ENCODE data around the gene KRT26.

Gene KRT26

DNA sequence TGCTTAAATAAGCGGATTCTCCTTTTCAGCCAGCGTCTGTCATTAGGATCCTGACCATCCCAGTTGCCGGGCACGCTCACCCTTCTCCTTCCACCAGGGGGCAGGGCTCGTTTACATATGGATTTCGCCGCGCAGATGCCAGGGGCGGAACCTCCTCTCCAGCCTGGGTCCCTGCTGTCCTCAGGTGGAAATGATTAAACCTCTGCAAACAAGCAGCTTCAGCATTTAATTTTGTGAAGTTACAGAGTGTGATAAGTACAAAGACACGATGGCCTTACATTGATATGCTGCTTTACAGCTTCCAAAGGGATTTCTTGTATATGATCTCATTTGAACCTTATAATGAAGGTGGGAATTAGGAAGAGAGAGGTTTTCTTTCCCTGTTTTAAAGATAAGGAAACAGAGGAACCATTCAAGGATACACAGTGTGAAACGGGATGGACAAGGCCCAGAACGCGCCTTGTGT lies 31.6 kb upstream of the KRT26 start (continued):
- TF ChIP-seq ZNF37A (tag by site-specific recombination; IDR thresholded peaks at IDR 0.05) (no peak), ZNF157 (tag by site-specific recombination; IDR thresholded peaks at IDR 0.05) (no peak), ZNF155 (tag by site-specific recombination; IDR thresholded peaks at IDR 0.05) (no peak), ZNF24 (tag by site-specific recombination; IDR thresholded peaks at IDR 0.05) (no peak), ZNF302 (tag by site-specific recombination; IDR thresholded peaks at IDR 0.05; ENCODE audit: low read depth) (no peak), ZNF777 (tag by site-specific recombination; IDR thresholded peaks at IDR 0.05; ENCODE audit: borderline replicate concordance) (no peak), ZNF654 (tag by site-specific recombination; IDR thresholded peaks at IDR 0.05; ENCODE audit: low read depth) (peak; percentile 93), ZNF558 (tag by site-specific recombination; IDR thresholded peaks at IDR 0.05) (no peak)
- TF ChIP-seq, protein P1, sequence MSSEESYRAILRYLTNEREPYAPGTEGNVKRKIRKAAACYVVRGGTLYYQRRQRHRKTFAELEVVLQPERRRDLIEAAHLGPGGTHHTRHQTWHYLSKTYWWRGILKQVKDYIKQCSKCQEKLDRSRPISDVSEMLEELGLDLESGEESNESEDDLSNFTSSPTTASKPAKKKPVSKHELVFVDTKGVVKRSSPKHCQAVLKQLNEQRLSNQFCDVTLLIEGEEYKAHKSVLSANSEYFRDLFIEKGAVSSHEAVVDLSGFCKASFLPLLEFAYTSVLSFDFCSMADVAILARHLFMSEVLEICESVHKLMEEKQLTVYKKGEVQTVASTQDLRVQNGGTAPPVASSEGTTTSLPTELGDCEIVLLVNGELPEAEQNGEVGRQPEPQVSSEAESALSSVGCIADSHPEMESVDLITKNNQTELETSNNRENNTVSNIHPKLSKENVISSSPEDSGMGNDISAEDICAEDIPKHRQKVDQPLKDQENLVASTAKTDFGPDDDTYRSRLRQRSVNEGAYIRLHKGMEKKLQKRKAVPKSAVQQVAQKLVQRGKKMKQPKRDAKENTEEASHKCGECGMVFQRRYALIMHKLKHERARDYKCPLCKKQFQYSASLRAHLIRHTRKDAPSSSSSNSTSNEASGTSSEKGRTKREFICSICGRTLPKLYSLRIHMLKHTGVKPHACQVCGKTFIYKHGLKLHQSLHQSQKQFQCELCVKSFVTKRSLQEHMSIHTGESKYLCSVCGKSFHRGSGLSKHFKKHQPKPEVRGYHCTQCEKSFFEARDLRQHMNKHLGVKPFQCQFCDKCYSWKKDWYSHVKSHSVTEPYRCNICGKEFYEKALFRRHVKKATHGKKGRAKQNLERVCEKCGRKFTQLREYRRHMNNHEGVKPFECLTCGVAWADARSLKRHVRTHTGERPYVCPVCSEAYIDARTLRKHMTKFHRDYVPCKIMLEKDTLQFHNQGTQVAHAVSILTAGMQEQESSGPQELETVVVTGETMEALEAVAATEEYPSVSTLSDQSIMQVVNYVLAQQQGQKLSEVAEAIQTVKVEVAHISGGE (tag by site-specific recombination; conservative IDR thresholded peaks at IDR 0.05; ENCODE audit: low read depth) = no peak
- TF ChIP-seq, protein P2, sequence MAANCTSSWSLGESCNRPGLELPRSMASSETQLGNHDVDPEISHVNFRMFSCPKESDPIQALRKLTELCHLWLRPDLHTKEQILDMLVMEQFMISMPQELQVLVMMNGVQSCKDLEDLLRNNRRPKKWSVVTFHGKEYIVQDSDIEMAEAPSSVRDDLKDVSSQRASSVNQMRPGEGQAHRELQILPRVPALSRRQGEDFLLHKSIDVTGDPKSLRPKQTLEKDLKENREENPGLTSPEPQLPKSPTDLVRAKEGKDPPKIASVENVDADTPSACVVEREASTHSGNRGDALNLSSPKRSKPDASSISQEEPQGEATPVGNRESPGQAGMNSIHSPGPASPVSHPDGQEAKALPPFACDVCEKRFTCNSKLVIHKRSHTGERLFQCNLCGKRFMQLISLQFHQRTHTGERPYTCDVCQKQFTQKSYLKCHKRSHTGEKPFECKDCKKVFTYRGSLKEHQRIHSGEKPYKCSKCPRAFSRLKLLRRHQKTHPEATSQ (tag by site-specific recombination; IDR thresholded peaks at IDR 0.05) = no peak

DNA sequence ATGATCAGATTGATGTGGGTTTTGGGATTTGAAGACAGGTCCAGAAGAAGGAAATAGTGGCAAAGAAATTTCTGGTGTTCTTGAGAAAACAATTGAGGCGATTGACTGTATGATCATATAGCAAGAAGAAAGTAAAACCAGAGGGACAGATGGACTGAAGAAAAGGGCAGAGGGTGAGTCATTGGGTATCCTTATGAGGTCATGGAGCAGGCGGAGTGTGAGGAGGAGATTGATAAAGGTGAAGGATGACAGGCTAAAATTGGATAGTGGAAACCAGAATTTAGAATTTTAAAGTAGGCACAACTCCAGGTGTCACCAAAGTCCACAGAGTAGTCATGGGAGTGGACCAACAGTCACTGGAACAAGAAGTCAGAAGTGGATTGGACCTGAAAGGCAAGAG lies 29.2 kb upstream of the KRT26 start:
- no peak overlapping the region for H3K27ac ChIP-seq (ENCODE audit: extremely low read depth, low read depth, low read length)
- CTCF ChIA-PET = interaction anchor here (0.8 to 1.0 kb wide), 2 partner anchors 10 to 862 kb away, joined by 3 read pairs; no protein-coding TSS in a partner anchor
- H3K9me3 ChIP-seq (ENCODE audit: control insufficient read depth, insufficient read depth, low read depth, low read length) = no peaks in the 10 kb centered on the region
- H3K4me3 ChIP-seq (ENCODE audit: low read depth, low read length) = no peak overlapping the region
- no peaks in the 10 kb centered on the region for H3K4me1 ChIP-seq (ENCODE audit: control insufficient read depth, insufficient read depth, low read length)
- TF ChIP-seq ZNF416 (tag by site-specific recombination; IDR thresholded peaks at IDR 0.05) = no peak
- TF ChIP-seq ZNF629 (tag by site-specific recombination; IDR thresholded peaks at IDR 0.05) = 0 out of 2 replicates have a peak, but pooled peaks have one; percentile 36
- H3K36me3 ChIP-seq (ENCODE audit: control insufficient read depth in 2 of 2, insufficient read depth in 1 of 2, low read length in 2 of 2) = no peaks in the 10 kb centered on the region
- POLR2A ChIA-PET = no interaction called here

DNA sequence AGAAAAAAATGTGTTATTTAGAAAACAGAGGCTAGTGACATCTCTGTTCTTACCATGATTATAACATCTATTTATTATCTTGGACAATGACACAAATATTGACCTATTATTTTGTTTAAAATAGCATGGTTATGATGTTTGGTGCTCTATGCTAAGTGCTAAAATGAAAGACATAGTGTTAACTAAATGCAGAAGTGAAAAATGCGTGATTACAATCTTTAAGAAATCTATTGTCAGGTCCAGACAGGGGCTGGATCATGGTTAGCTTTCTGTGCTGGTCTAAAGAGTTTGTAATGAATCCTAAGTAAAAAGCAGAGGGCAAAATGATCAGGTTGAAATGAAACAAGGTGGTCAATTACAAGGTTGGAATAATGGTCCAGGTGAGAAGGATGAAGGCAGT lies 28.4 kb upstream of the KRT26 start:
- TF ChIP-seq, protein P3, sequence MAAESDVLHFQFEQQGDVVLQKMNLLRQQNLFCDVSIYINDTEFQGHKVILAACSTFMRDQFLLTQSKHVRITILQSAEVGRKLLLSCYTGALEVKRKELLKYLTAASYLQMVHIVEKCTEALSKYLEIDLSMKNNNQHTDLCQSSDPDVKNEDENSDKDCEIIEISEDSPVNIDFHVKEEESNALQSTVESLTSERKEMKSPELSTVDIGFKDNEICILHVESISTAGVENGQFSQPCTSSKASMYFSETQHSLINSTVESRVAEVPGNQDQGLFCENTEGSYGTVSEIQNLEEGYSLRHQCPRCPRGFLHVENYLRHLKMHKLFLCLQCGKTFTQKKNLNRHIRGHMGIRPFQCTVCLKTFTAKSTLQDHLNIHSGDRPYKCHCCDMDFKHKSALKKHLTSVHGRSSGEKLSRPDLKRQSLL (tag by site-specific recombination; IDR thresholded peaks at IDR 0.05) = no peak
- TF ChIP-seq MZF1 (tag by site-specific recombination; IDR thresholded peaks at IDR 0.05; ENCODE audit: borderline replicate concordance) (no peak), REPIN1 (tag by site-specific recombination; IDR thresholded peaks at IDR 0.05; ENCODE audit: low read depth) (no peak), ZNF133 (tag by site-specific recombination; IDR thresholded peaks at IDR 0.05) (no peak), GLIS2 (tag by site-specific recombination; IDR thresholded peaks at IDR 0.05) (no peak), RBAK (tag by site-specific recombination; IDR thresholded peaks at IDR 0.05) (no peak), ZSCAN16 (tag by site-specific recombination; IDR thresholded peaks at IDR 0.05) (no peak)
- TF ChIP-seq, protein P4, sequence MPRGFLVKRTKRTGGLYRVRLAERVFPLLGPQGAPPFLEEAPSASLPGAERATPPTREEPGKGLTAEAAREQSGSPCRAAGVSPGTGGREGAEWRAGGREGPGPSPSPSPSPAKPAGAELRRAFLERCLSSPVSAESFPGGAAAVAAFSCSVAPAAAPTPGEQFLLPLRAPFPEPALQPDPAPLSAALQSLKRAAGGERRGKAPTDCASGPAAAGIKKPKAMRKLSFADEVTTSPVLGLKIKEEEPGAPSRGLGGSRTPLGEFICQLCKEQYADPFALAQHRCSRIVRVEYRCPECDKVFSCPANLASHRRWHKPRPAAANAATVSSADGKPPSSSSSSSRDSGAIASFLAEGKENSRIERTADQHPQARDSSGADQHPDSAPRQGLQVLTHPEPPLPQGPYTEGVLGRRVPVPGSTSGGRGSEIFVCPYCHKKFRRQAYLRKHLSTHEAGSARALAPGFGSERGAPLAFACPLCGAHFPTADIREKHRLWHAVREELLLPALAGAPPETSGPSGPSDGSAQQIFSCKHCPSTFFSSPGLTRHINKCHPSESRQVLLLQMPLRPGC (tag by site-specific recombination; IDR thresholded peaks at IDR 0.05) = no peak
- no peaks in the 10 kb centered on the region for H3K9me3 ChIP-seq (ENCODE audit: control insufficient read depth, insufficient read depth, low read depth, low read length)
- no peak overlapping the region for H3K27ac ChIP-seq (ENCODE audit: extremely low read depth, low read depth, low read length)
- H3K4me1 ChIP-seq (ENCODE audit: control insufficient read depth, insufficient read depth, low read length) = no peaks in the 10 kb centered on the region
- POLR2A ChIA-PET = no interaction called here
- CTCF ChIA-PET = interaction anchor here (0.8 to 1.0 kb wide), 2 partner anchors 9 to 863 kb away, joined by 3 read pairs; no protein-coding TSS in a partner anchor
- H3K36me3 ChIP-seq (ENCODE audit: control insufficient read depth in 2 of 2, insufficient read depth in 1 of 2, low read length in 2 of 2) = no peaks in the 10 kb centered on the region
- H3K4me3 ChIP-seq (ENCODE audit: low read depth, low read length) = no peak overlapping the region

All from HEK293 (cell line).